MM.1S (cell line): ENCODE results near the gene PTPRJ.

ENCODE experiments used
- DNase-seq: peaks from one replicate; pipeline ENCODE4 v3.0.0-alpha.2; 2015
- H2AFZ ChIP-seq: fragments of 300-600 bp; sonication (generic); 2 replicates; pipeline ENCODE4 v1.6.0; 2016; ENCODE audit warnings: antibody characterized with exemption, low read length
- H3F3A ChIP-seq: fragments of 300-600 bp; sonication (generic); 2 replicates; pipeline ENCODE4 v1.6.1; 2016; ENCODE audit warnings: mild to moderate bottlenecking, antibody characterized with exemption, low read length, moderate library complexity, mixed read lengths; ENCODE audit not compliant: insufficient read depth
- H3K27ac ChIP-seq: fragments of 300-600 bp; sonication (generic); 2 replicates; pipeline ENCODE4 v1.5.1; 2016; ENCODE audit warnings: mild to moderate bottlenecking, low read length
- H3K27me3 ChIP-seq: fragments of 300-600 bp; sonication (generic); replicated peaks from 2 replicates; pipeline ENCODE4 v1.6.0; 2016; ENCODE audit warnings: low read length; ENCODE audit not compliant: insufficient read depth
- H3K36me3 ChIP-seq: fragments of 300-600 bp; sonication (generic); replicated peaks from 2 replicates; pipeline ENCODE4 v1.6.1; 2016; ENCODE audit warnings: mild to moderate bottlenecking, low read length, mixed read lengths; ENCODE audit not compliant: insufficient read depth
- H3K4me1 ChIP-seq: fragments of 300-600 bp; sonication (generic); 2 replicates; pipeline ENCODE4 v1.6.1; 2016; ENCODE audit warnings: low read length, mixed read lengths
- H3K4me2 ChIP-seq: fragments of 300-600 bp; sonication (generic); 2 replicates; pipeline ENCODE4 v1.6.0; 2016; ENCODE audit warnings: low read depth, low read length
- H3K4me3 ChIP-seq: fragments of 300-600 bp; sonication (generic); 2 replicates; pipeline ENCODE4 v1.5.1; 2016; ENCODE audit warnings: low read length, mixed read lengths
- H3K79me2 ChIP-seq: fragments of 300-600 bp; sonication (generic); 2 replicates; pipeline ENCODE4 v1.6.1; 2016; ENCODE audit warnings: mixed run types, low read length, mixed read lengths
- H3K9ac ChIP-seq: fragments of 300-600 bp; sonication (generic); 2 replicates; pipeline ENCODE4 v1.6.1; 2016; ENCODE audit warnings: low read length, mixed read lengths
- H3K9me2 ChIP-seq: fragments of 300-600 bp; sonication (generic); replicated peaks from 2 replicates; pipeline ENCODE4 v1.6.1; 2016; ENCODE audit warnings: mild to moderate bottlenecking, low read length, mixed read lengths; ENCODE audit not compliant: insufficient read depth
- H3K9me3 ChIP-seq: fragments of 300-600 bp; sonication (generic); replicated peaks from 2 replicates; pipeline ENCODE4 v1.6.1; 2016; ENCODE audit warnings: mild to moderate bottlenecking, low read length, mixed read lengths; ENCODE audit not compliant: insufficient read depth
- H4K20me1 ChIP-seq: fragments of 300-600 bp; sonication (generic); 2 replicates; pipeline ENCODE4 v1.6.1; 2016; ENCODE audit warnings: mild to moderate bottlenecking, low read length, moderate library complexity, mixed read lengths; ENCODE audit not compliant: insufficient read depth
- EZH2 ChIP-seq: fragments of 300-600 bp; sonication (generic); optimal IDR thresholded peaks from 2 replicates; pipeline ENCODE3; 2017; ENCODE audit warnings: low read depth, mild to moderate bottlenecking, antibody characterized with exemption, low read length, mixed read lengths
- EZH2phosphoT487 ChIP-seq: fragments of 300-600 bp; sonication (generic); IDR thresholded peaks from 2 replicates; pipeline ENCODE4 v1.6.1; 2018; ENCODE audit warnings: antibody characterized with exemption, low read length
- TF ChIP-seq, protein P1 (sequence below): fragments of 300-600 bp; sonication (generic); IDR thresholded peaks from 2 replicates; pipeline ENCODE4 v1.5.1; 2016; ENCODE audit warnings: antibody characterized with exemption, low read length, mixed read lengths

The PTPRJ gene

DNA sequence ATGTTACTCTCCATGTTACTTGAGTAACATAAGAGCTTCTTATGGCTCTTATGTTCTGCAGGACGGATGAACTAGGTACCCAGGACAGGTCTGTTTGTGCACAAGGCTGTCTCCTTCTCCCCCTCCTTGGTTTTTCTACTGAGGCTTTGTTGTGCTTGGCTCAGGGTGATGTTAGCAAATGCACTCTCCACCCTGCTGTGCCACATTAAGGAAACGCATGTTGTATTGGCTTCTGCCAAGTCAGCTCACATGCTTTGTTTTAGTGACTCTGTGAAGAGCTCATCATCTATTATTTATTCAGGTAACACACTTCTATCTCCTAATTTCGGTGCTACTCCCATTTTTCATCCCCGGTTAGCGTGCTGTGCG lies 108.3 kb downstream of the PTPRJ start:
- no peak overlapping the region for H3K4me2 ChIP-seq
- no peak for TF ChIP-seq EZH2phosphoT487
- no peak for TF ChIP-seq EZH2
- TF ChIP-seq, protein P1, sequence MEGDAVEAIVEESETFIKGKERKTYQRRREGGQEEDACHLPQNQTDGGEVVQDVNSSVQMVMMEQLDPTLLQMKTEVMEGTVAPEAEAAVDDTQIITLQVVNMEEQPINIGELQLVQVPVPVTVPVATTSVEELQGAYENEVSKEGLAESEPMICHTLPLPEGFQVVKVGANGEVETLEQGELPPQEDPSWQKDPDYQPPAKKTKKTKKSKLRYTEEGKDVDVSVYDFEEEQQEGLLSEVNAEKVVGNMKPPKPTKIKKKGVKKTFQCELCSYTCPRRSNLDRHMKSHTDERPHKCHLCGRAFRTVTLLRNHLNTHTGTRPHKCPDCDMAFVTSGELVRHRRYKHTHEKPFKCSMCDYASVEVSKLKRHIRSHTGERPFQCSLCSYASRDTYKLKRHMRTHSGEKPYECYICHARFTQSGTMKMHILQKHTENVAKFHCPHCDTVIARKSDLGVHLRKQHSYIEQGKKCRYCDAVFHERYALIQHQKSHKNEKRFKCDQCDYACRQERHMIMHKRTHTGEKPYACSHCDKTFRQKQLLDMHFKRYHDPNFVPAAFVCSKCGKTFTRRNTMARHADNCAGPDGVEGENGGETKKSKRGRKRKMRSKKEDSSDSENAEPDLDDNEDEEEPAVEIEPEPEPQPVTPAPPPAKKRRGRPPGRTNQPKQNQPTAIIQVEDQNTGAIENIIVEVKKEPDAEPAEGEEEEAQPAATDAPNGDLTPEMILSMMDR = no peak
- H4K20me1 ChIP-seq = no peaks in the 10 kb centered on the region
- no peaks in the 10 kb centered on the region for H3K9me3 ChIP-seq
- DNase-seq = no peak
- no peaks in the 10 kb centered on the region for H3K27me3 ChIP-seq
- H3K9me2 ChIP-seq = no peaks in the 10 kb centered on the region
- H3K9ac ChIP-seq = no peak overlapping the region
- no peak overlapping the region for H3K4me3 ChIP-seq
- H3K36me3 ChIP-seq = no peaks in the 10 kb centered on the region
- H3K4me1 ChIP-seq = peaks cover 6% of the 10 kb centered on the region
- no peak overlapping the region for H2AFZ ChIP-seq
- H3K79me2 ChIP-seq = no peaks in the 10 kb centered on the region
- H3F3A ChIP-seq = peaks cover 5% of the 10 kb centered on the region
- no peak overlapping the region for H3K27ac ChIP-seq

DNA sequence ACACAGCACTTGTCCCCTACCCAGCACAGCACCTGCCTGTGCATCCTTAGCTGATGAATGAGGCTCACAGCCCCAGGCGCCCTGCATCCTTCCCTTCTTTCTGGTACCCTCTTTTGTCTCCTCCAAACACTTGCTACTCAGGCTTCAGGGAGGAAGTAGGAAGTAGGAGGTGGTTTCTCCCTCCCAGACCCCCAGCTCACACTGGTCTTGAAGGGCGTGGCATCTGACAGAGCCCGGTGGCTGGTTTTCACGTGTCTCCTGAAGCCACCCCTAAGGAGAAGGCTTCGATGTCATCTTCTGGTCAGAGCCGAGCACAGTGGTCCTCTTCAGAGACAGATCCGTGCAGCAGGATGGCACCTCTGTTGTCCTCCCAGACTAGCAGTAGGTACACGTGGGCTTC lies 109.8 kb downstream of the PTPRJ start:
- no peaks in the 10 kb centered on the region for H3K36me3 ChIP-seq
- peaks cover 15% of the 10 kb centered on the region for H3K4me1 ChIP-seq
- no peak overlapping the region for H3K4me3 ChIP-seq
- TF ChIP-seq, protein P1 = no peak
- TF ChIP-seq EZH2 (no peak), EZH2phosphoT487 (no peak)
- no peaks in the 10 kb centered on the region for H3K9me2 ChIP-seq
- no peaks in the 10 kb centered on the region for H3K9me3 ChIP-seq
- H3K27me3 ChIP-seq = no peaks in the 10 kb centered on the region
- peaks cover 12% of the 10 kb centered on the region for H3F3A ChIP-seq
- H3K9ac ChIP-seq = no peak overlapping the region
- no peak overlapping the region for H2AFZ ChIP-seq
- no peaks in the 10 kb centered on the region for H3K79me2 ChIP-seq
- H3K27ac ChIP-seq = no peak overlapping the region
- no peaks in the 10 kb centered on the region for H4K20me1 ChIP-seq
- no peak for DNase-seq
- no peak overlapping the region for H3K4me2 ChIP-seq

DNA sequence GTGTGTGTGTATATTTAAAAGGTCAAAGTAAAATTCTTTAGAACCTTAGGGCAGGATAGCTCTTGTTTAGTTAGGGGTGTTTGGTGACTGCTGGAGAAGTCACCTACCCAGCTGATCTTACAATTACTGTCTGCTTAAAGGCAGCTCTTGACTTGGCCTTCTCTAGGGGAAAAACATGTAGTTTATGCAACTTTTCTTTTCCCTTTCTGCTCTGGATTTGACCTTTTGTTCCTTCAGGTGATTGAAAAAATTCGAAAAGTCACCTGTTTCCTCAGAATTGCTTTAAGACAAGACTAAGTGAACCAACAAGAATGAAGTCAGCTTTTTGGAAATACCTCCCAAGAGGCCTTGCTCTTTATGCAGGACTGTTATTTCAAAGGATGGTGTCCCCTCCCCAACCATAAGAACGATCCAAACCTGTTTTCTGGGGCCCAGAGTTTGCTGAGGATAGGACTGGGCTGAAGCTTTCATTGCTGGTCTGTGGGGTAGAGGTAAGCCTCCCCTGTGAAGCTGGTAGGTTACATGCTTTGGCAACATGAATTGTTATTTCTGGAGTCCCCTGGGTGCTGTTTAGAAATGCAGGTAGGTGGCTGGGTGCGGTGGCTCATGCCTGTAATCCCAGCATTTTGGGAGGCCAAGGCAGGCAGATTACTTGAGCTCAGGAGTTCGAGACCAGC lies 111.2 kb downstream of the PTPRJ start:
- Histone ChIP-seq H3K4me1 (peaks cover 15% of the 10 kb centered on the region), H3K27me3 (no peaks in the 10 kb centered on the region), H3K9me3 (no peaks in the 10 kb centered on the region), H3K9ac (no peak overlapping the region), H3F3A (peaks cover 12% of the 10 kb centered on the region), H3K79me2 (no peaks in the 10 kb centered on the region), H2AFZ (no peak overlapping the region), H3K4me3 (no peak overlapping the region), H3K4me2 (no peak overlapping the region), H4K20me1 (no peaks in the 10 kb centered on the region), H3K9me2 (no peaks in the 10 kb centered on the region), H3K27ac (no peak overlapping the region), H3K36me3 (no peaks in the 10 kb centered on the region)
- no peak for DNase-seq
- TF ChIP-seq, protein P1 = no peak
- TF ChIP-seq EZH2 (no peak), EZH2phosphoT487 (no peak)
